Chondrocyte (in vitro differentiated cells): Measurements from ENCODE around the gene VANGL2. TPM values are rescaled to one million over a fixed set of nuclear protein-coding genes. Genes with fewer than 3 reads are reported as not detected.

Experiments
- DNase-seq: peaks from one replicate; pipeline ENCODE4 v3.0.0; 2021; ENCODE audit warnings: mixed read lengths, low spot score
- H3K27ac Mint-ChIP-seq: one replicate; pipeline ENCODE4 v1.8.0; 2021; ENCODE audit warnings: mild to moderate bottlenecking, moderate library complexity, mixed read lengths; ENCODE audit not compliant: unreplicated experiment
- H3K27me3 Mint-ChIP-seq: 2 replicates; pipeline ENCODE4 v1.8.0; 2021; ENCODE audit warnings: low read depth, mixed read lengths
- H3K36me3 Mint-ChIP-seq: 2 replicates; pipeline ENCODE4 v1.8.0; 2021; ENCODE audit warnings: low read depth, mixed read lengths
- H3K4me1 Mint-ChIP-seq: 2 replicates; pipeline ENCODE4 v1.8.0; 2021; ENCODE audit warnings: low read depth, mild to moderate bottlenecking, mixed read lengths
- H3K4me3 Mint-ChIP-seq: one replicate; pipeline ENCODE4 v1.8.0; 2021; ENCODE audit warnings: mild to moderate bottlenecking, moderate library complexity, mixed read lengths; ENCODE audit not compliant: unreplicated experiment
- H3K9me3 Mint-ChIP-seq: 2 replicates; pipeline ENCODE4 v1.8.0; 2021; ENCODE audit warnings: low read depth, mixed read lengths
- CTCF ChIP-seq: fragments of 200-600 bp; sonication (generic); IDR thresholded peaks from 2 replicates; pipeline ENCODE4 v1.5.0; 2021; ENCODE audit warnings: antibody characterized with exemption, mild to moderate bottlenecking, moderate library complexity
- total RNA-seq: library from RNA; stranded (reverse); gene quantifications from 3 replicates; pipeline ENCODE4 v1.2.1, GENCODE V29; 2021

Gene VANGL2
- total RNA-seq, 1 donor from 2014 or later = 11.3 TPM

- DNase-seq = no peak
- no peak overlapping the region for H3K4me3 Mint-ChIP-seq
- TF ChIP-seq CTCF = peak; percentile 78
- H3K36me3 Mint-ChIP-seq = peaks cover 20% of the 10 kb centered on the region
- H3K4me1 Mint-ChIP-seq = peaks cover 3% of the 10 kb centered on the region
- H3K27ac Mint-ChIP-seq = no peak overlapping the region
- no peaks in the 10 kb centered on the region for H3K9me3 Mint-ChIP-seq
- peaks cover 1% of the 10 kb centered on the region for H3K27me3 Mint-ChIP-seq
Observed at GRCh38 chr1:160428655-160429054, 28.3 kb downstream of the VANGL2 start.

- Mint-ChIP-seq H3K27ac (no peak overlapping the region), H3K27me3 (peaks cover 3% of the 10 kb centered on the region), H3K36me3 (peaks cover 19% of the 10 kb centered on the region), H3K9me3 (no peaks in the 10 kb centered on the region), H3K4me1 (peaks cover 3% of the 10 kb centered on the region), H3K4me3 (no peak overlapping the region)
- DNase-seq = no peak
- no peak for TF ChIP-seq CTCF
Observed at GRCh38 chr1:160429125-160429561, 28.8 kb downstream of the VANGL2 start.

GRCh38 chr1:160429702-160430535 lies 29.6 kb downstream of the VANGL2 start:
- DNase-seq = no peak
- Mint-ChIP-seq H3K4me3 (no peak overlapping the region), H3K27me3 (peaks cover 11% of the 10 kb centered on the region), H3K9me3 (no peaks in the 10 kb centered on the region), H3K27ac (no peak overlapping the region), H3K36me3 (peaks cover 18% of the 10 kb centered on the region), H3K4me1 (peaks cover 3% of the 10 kb centered on the region)
- TF ChIP-seq CTCF = no peak

GRCh38 chr1:160431006-160431405 lies 30.6 kb downstream of the VANGL2 start:
- Mint-ChIP-seq H3K4me1 (peaks cover 3% of the 10 kb centered on the region), H3K27me3 (peaks cover 21% of the 10 kb centered on the region), H3K9me3 (no peaks in the 10 kb centered on the region), H3K27ac (no peak overlapping the region), H3K36me3 (peaks cover 12% of the 10 kb centered on the region), H3K4me3 (no peak overlapping the region)
- no peak for TF ChIP-seq CTCF
- no peak for DNase-seq

GRCh38 chr1:160431571-160431970 lies 31.2 kb downstream of the VANGL2 start:
- H3K4me1 Mint-ChIP-seq = peaks cover 3% of the 10 kb centered on the region
- no peak overlapping the region for H3K27ac Mint-ChIP-seq
- DNase-seq = no peak
- H3K4me3 Mint-ChIP-seq = no peak overlapping the region
- H3K36me3 Mint-ChIP-seq = peaks cover 7% of the 10 kb centered on the region
- no peak for TF ChIP-seq CTCF
- peaks cover 24% of the 10 kb centered on the region for H3K27me3 Mint-ChIP-seq
- H3K9me3 Mint-ChIP-seq = no peaks in the 10 kb centered on the region
